Measurements from ENCODE around the gene INTS11.

The INTS11 gene

GRCh38 chr1:1286313-1287261 lies 37.9 kb downstream of the INTS11 start:
- Histone ChIP-seq H3K4me1 (ENCODE audit: control insufficient read depth, insufficient read depth, low read length, unreplicated experiment) (peaks cover 12% of the 10 kb centered on the region), H3K27me3 (ENCODE audit: insufficient read depth, low read length) (no peaks in the 10 kb centered on the region), H2AFZ (ENCODE audit: low read length, unreplicated experiment) (no peak overlapping the region), H3K27ac (ENCODE audit: low read depth, low read length) (no peak overlapping the region), H3K79me2 (ENCODE audit: control insufficient read depth, insufficient read depth, low read length, unreplicated experiment) (no peaks in the 10 kb centered on the region), H3K36me3 (ENCODE audit: insufficient read depth, low read length) (no peaks in the 10 kb centered on the region), H3K4me3 (ENCODE audit: low read depth, low read length) (no peak overlapping the region)

GRCh38 chr1:1285611-1286311 lies 38.7 kb downstream of the INTS11 start:
- H3K27ac ChIP-seq (ENCODE audit: low read depth, low read length), result no peak overlapping the region
- H3K27me3 ChIP-seq (ENCODE audit: insufficient read depth, low read length), result no peaks in the 10 kb centered on the region
- H3K79me2 ChIP-seq (ENCODE audit: control insufficient read depth, insufficient read depth, low read length, unreplicated experiment), result no peaks in the 10 kb centered on the region
- H2AFZ ChIP-seq (ENCODE audit: low read length, unreplicated experiment), result no peak overlapping the region
- H3K4me3 ChIP-seq (ENCODE audit: low read depth, low read length), result no peak overlapping the region
- H3K4me1 ChIP-seq (ENCODE audit: control insufficient read depth, insufficient read depth, low read length, unreplicated experiment), result peaks cover 4% of the 10 kb centered on the region
- no peaks in the 10 kb centered on the region for H3K36me3 ChIP-seq (ENCODE audit: insufficient read depth, low read length)

- Histone ChIP-seq H3K4me1 (ENCODE audit: control insufficient read depth, insufficient read depth, low read length, unreplicated experiment) (peaks cover 3% of the 10 kb centered on the region), H2AFZ (ENCODE audit: low read length, unreplicated experiment) (no peak overlapping the region), H3K27ac (ENCODE audit: low read depth, low read length) (no peak overlapping the region), H3K4me3 (ENCODE audit: low read depth, low read length) (no peak overlapping the region), H3K79me2 (ENCODE audit: control insufficient read depth, insufficient read depth, low read length, unreplicated experiment) (no peaks in the 10 kb centered on the region), H3K36me3 (ENCODE audit: insufficient read depth, low read length) (no peaks in the 10 kb centered on the region), H3K27me3 (ENCODE audit: insufficient read depth, low read length) (no peaks in the 10 kb centered on the region)
Measured at GRCh38 chr1:1285102-1285571, 39.3 kb downstream of the INTS11 start.

DNA sequence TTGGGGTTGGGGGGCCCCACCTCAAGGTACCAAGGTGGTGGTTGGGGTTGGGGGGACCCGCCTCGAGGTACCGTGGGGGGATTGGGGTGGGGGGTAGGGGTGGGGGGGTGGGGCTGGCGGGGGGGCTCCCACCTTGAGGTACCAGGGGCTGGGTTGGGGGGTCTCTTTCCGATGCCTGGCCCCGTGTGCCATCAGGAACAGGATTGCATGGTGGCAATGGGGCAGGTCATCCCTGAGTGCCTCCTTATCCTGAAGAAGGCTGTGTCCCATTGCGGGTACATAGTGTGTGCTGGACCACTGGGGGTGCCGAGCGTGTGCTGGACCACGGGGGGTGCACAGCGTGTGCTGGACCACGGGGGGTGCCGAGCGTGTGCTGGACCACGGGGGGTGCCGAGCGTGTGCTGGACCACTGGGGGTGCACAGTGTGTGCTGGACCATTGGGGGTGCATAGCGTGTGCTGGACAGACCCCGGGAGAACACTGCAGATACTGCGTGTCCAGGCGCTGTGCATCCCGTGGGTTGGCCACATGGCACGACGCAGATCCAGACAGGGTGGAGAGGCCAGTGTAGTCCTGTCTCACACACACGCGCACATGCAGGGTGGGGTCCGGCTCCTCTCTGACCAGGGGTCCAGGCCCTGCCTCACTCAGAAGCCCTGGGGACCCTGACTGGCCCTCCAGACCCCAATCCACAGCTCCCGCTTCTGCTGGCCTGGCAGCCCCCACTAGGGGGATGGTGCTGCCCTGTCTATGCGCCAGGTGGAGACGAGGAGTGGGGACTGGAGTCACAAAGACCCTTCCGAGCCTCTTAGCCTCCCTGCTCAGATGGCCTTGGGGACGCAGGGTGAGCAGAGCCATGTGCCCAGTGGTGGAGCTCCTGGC lies 40.0 kb downstream of the INTS11 start:
- Histone ChIP-seq H3K27me3 (ENCODE audit: insufficient read depth, low read length) (no peaks in the 10 kb centered on the region), H3K27ac (ENCODE audit: low read depth, low read length) (no peak overlapping the region), H3K4me3 (ENCODE audit: low read depth, low read length) (no peak overlapping the region), H3K79me2 (ENCODE audit: control insufficient read depth, insufficient read depth, low read length, unreplicated experiment) (no peaks in the 10 kb centered on the region), H3K4me1 (ENCODE audit: control insufficient read depth, insufficient read depth, low read length, unreplicated experiment) (peaks cover 3% of the 10 kb centered on the region), H2AFZ (ENCODE audit: low read length, unreplicated experiment) (no peak overlapping the region), H3K36me3 (ENCODE audit: insufficient read depth, low read length) (no peaks in the 10 kb centered on the region)

GRCh38 chr1:1283821-1284220 lies 40.6 kb downstream of the INTS11 start:
- no peak overlapping the region for H2AFZ ChIP-seq (ENCODE audit: low read length, unreplicated experiment)
- H3K27me3 ChIP-seq (ENCODE audit: insufficient read depth, low read length), result no peaks in the 10 kb centered on the region
- no peaks in the 10 kb centered on the region for H3K79me2 ChIP-seq (ENCODE audit: control insufficient read depth, insufficient read depth, low read length, unreplicated experiment)
- H3K27ac ChIP-seq (ENCODE audit: low read depth, low read length), result no peak overlapping the region
- no peaks in the 10 kb centered on the region for H3K36me3 ChIP-seq (ENCODE audit: insufficient read depth, low read length)
- peaks cover 3% of the 10 kb centered on the region for H3K4me1 ChIP-seq (ENCODE audit: control insufficient read depth, insufficient read depth, low read length, unreplicated experiment)
- H3K4me3 ChIP-seq (ENCODE audit: low read depth, low read length), result no peak overlapping the region

DNA sequence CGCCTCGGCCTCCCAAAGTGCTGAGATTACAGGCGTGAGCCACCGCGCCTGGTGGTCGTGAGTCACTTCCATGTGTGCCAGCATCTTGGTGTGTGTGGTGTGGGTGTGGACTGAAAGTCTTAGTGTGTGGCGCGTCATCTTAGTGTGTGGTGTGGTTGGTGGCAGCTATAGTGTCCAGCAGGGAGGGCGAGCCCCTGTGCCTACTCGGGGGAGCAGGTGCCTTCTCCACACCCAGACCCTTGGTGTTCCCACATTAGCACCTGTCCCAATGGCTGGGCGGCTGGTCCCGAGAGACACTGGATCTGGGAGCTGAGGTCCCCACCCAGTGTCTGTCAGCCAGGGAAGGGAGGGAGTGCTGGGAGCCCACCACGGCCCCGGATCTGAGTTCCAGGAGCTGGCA lies 41.5 kb downstream of the INTS11 start:
- no peak overlapping the region for H2AFZ ChIP-seq (ENCODE audit: low read length, unreplicated experiment)
- H3K36me3 ChIP-seq (ENCODE audit: insufficient read depth, low read length), result no peaks in the 10 kb centered on the region
- H3K4me1 ChIP-seq (ENCODE audit: control insufficient read depth, insufficient read depth, low read length, unreplicated experiment), result peaks cover 3% of the 10 kb centered on the region
- no peak overlapping the region for H3K27ac ChIP-seq (ENCODE audit: low read depth, low read length)
- no peaks in the 10 kb centered on the region for H3K79me2 ChIP-seq (ENCODE audit: control insufficient read depth, insufficient read depth, low read length, unreplicated experiment)
- no peak overlapping the region for H3K4me3 ChIP-seq (ENCODE audit: low read depth, low read length)
- H3K27me3 ChIP-seq (ENCODE audit: insufficient read depth, low read length), result no peaks in the 10 kb centered on the region

DNA sequence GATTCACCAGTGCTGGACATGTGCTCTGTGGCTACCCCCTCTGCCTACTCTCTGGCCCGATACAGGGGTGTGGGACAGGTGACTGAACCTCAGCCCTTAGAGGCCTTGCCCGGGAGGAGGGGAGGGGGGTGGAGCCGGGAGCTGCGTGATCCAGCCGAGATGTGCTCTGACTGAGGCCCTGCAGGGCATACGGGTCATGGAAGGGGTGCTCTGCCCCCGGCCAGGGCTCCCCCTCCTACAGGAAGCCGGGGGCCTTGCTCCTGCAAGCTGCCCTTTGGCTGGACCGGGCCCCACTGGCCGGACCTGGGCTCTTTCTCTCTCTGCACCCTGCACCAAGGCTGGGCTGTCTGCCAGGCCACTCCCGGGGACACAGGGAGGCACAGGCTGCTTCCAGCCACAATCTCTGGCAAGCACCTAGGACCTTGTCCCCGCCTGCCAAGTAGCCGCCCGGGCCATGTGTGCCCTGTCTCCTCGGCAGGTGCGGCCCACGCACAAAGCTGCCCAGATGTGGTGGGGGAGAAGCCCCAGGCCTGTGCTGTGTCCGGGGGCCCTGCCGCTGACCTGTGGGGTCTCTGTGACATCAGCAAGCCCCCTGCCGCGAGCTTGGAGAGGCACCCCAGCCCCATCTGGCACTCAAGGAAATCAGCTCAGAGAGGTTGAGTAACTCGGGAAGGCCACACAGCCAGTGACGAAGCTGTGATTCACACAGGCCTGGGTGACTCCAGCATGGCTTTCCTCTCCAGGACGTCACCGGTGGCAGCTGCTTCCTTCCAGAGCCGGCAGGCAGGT lies 42.7 kb downstream of the INTS11 start:
- Histone ChIP-seq H3K27me3 (ENCODE audit: insufficient read depth, low read length) (no peaks in the 10 kb centered on the region), H3K27ac (ENCODE audit: low read depth, low read length) (no peak overlapping the region), H3K4me1 (ENCODE audit: control insufficient read depth, insufficient read depth, low read length, unreplicated experiment) (peaks cover 3% of the 10 kb centered on the region), H2AFZ (ENCODE audit: low read length, unreplicated experiment) (no peak overlapping the region), H3K36me3 (ENCODE audit: insufficient read depth, low read length) (no peaks in the 10 kb centered on the region), H3K79me2 (ENCODE audit: control insufficient read depth, insufficient read depth, low read length, unreplicated experiment) (no peaks in the 10 kb centered on the region), H3K4me3 (ENCODE audit: low read depth, low read length) (no peak overlapping the region)

DNA sequence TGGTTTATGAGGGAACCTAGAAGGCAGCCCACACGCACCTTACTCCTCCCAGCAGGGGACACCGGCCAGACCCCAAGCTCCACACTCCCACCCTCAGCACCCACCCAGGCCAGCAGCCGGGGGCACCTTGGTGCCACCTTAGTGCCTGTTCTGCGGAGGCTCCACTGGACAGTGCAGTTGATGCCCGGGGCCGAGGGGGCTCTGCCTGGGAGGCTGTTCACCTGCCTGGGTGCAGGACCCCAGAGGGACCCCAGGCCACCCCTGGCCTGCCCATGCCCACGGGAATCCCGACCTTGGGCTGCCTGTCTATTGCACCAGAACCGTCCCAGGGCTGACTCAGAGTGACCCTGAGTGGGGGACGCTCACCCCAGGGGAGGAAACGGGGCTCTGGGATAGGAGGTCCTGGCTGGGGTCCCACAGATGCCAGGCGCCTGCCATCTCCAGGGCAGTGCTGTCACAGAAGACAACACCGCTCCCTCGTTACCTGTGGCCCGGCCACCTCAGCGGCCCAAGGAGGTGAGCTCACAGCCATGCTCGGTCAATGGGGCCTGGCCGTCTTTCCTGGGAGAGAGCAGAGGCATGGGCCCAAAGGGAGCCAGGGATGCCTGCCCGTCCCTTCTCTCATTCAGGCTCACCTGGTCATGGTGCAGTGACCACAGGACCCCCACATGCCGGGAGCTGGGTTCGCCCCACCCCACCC lies 43.5 kb downstream of the INTS11 start:
- Histone ChIP-seq H3K27ac (ENCODE audit: low read depth, low read length) (no peak overlapping the region), H3K4me3 (ENCODE audit: low read depth, low read length) (no peak overlapping the region), H3K36me3 (ENCODE audit: insufficient read depth, low read length) (no peaks in the 10 kb centered on the region), H2AFZ (ENCODE audit: low read length, unreplicated experiment) (no peak overlapping the region), H3K79me2 (ENCODE audit: control insufficient read depth, insufficient read depth, low read length, unreplicated experiment) (no peaks in the 10 kb centered on the region), H3K4me1 (ENCODE audit: control insufficient read depth, insufficient read depth, low read length, unreplicated experiment) (peaks cover 3% of the 10 kb centered on the region), H3K27me3 (ENCODE audit: insufficient read depth, low read length) (no peaks in the 10 kb centered on the region)

GRCh38 chr1:1279028-1279427 lies 45.4 kb downstream of the INTS11 start:
- Histone ChIP-seq H3K27ac (ENCODE audit: low read depth, low read length) (no peak overlapping the region), H3K4me3 (ENCODE audit: low read depth, low read length) (no peak overlapping the region), H3K4me1 (ENCODE audit: control insufficient read depth, insufficient read depth, low read length, unreplicated experiment) (peaks cover 3% of the 10 kb centered on the region), H3K79me2 (ENCODE audit: control insufficient read depth, insufficient read depth, low read length, unreplicated experiment) (no peaks in the 10 kb centered on the region), H3K27me3 (ENCODE audit: insufficient read depth, low read length) (no peaks in the 10 kb centered on the region), H2AFZ (ENCODE audit: low read length, unreplicated experiment) (no peak overlapping the region), H3K36me3 (ENCODE audit: insufficient read depth, low read length) (no peaks in the 10 kb centered on the region)

Measured in ACC112 (cell line).